AG09309 (cell line): ENCODE results near the gene KCNJ11.

Experiments
- DNase-seq: peaks from one replicate; pipeline ENCODE4 v3.0.0-alpha.2; 2010; ENCODE audit warnings: low read depth
- H3K4me3 ChIP-seq: 2 replicates; pipeline ENCODE4 v1.5.1; 2011; ENCODE audit warnings: mild to moderate bottlenecking, low read depth, low read length, moderate library complexity; ENCODE audit not compliant: control insufficient read depth
- TF ChIP-seq, protein P1 (sequence below): IDR thresholded peaks from 2 replicates; pipeline ENCODE4 v1.5.1; 2011; ENCODE audit warnings: mild to moderate bottlenecking, low read depth, low read length, inconsistent platforms; ENCODE audit not compliant: insufficient read depth, control insufficient read depth; ENCODE audit errors: missing control alignments

KCNJ11 gene

GRCh38 chr11:17392872-17393271 is 4.4 kb upstream of the KCNJ11 start:
- DNase-seq, result no peak
- TF ChIP-seq, protein P1, sequence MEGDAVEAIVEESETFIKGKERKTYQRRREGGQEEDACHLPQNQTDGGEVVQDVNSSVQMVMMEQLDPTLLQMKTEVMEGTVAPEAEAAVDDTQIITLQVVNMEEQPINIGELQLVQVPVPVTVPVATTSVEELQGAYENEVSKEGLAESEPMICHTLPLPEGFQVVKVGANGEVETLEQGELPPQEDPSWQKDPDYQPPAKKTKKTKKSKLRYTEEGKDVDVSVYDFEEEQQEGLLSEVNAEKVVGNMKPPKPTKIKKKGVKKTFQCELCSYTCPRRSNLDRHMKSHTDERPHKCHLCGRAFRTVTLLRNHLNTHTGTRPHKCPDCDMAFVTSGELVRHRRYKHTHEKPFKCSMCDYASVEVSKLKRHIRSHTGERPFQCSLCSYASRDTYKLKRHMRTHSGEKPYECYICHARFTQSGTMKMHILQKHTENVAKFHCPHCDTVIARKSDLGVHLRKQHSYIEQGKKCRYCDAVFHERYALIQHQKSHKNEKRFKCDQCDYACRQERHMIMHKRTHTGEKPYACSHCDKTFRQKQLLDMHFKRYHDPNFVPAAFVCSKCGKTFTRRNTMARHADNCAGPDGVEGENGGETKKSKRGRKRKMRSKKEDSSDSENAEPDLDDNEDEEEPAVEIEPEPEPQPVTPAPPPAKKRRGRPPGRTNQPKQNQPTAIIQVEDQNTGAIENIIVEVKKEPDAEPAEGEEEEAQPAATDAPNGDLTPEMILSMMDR, result no peak
- H3K4me3 ChIP-seq, result no peak overlapping the region

DNA sequence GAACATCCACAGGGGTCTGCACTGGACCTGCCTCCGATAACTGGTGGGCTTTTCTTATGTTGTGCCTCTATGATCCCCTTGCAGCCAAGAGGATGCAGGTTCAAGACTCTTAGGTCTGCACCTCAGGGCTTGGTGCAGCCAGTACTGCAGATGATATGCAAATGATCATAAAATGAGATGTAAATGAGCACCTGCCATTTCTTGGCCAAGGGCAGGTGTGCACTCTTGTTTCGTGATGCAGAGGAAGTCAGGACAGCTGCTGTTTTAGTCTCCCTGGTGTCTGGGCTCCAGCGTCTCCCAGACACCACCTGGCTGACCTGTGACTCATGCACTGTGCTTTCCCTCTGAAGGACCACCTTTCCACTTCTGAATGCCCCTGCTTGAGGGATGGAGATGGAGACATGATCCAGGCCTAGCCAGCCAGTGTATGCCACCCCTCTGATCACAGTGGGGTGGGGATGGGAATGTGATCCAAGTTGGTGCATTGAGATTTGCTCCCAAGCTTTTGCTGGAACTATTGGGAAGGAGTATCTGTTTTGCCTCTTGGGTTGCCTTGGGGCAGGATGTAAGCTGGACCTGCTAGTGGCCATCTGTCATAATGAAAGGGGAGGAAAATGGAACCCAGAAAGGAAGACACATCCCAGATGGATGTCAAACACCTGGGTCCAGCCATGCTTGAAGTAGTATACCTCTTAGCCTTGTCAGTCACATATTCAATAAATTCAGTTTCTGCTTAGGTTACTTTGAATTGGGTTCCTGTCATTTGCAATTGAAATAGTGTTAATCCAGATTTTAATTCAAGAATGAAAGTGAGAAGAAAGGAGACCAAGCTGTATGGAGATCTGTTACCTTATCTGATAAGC is 3.3 kb upstream of the KCNJ11 start:
- H3K4me3 ChIP-seq, result no peak overlapping the region
- DNase-seq, result no peak
- TF ChIP-seq, protein P1, result no peak

- TF ChIP-seq, protein P1, result no peak
- DNase-seq, result no peak
- H3K4me3 ChIP-seq, result no peak overlapping the region
Measured at GRCh38 chr11:17389957-17390649, 1.6 kb upstream of the KCNJ11 start.

- no peak for DNase-seq
- H3K4me3 ChIP-seq, result peak overlapping the region; percentile 24
- TF ChIP-seq, protein P1, result peak; percentile 39
Measured at GRCh38 chr11:17389211-17389956, 925 bp upstream of the KCNJ11 start.

- TF ChIP-seq, protein P1, result no peak
- H3K4me3 ChIP-seq, result no peak overlapping the region
- no peak for DNase-seq
Measured at GRCh38 chr11:17387811-17388210, 648 bp downstream of the KCNJ11 start.

DNA sequence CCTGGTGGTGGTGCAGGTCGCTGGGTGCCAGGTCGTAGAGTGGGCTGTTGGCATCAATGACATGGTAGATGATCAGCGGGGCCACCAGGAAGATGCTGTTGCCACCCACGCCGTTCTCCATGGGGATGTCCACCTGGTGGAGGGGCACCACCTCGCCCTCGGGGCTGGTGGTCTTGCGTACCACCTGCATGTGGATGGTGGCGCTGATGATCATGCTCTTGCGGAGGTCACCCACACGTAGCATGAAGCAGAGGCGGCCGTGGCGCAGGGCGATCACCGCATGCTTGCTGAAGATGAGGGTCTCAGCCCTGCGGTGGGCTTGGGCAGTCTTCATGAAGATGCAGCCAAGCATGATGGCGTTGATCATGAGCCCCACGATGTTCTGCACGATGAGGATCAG is 1.2 kb downstream of the KCNJ11 start:
- TF ChIP-seq, protein P1, result no peak
- no peak for DNase-seq
- H3K4me3 ChIP-seq, result no peak overlapping the region
